Hematopoietic multipotent progenitor cell treated with erythropoietin and hydrocortisone succinate and interleukin-3 and kit ligand, for 8 days (in vitro differentiated cells): ENCODE results near the gene FLT4.
"Not testable (repeated sequence)": the region's sequence is repeated elsewhere in the genome, so short reads cannot be mapped to it uniquely, and the experiment has no call there.

Source experiments
- DNase-seq: peaks from one replicate; pipeline ENCODE4 v3.0.0-alpha.2; 2015

The FLT4 gene

GRCh38 chr5:180649297-180650039, at the start of gene FLT4:
TSS of gene FLT4 (minus strand) at chr5:180649600. CDS start at chr5:180649545, 55 bp downstream.
- DNase-seq, result no peak

GRCh38 chr5:180699042-180699441, 49.6 kb upstream of the FLT4 start:
- no peak for DNase-seq

- DNase-seq, result no peak
These were observed 46.7 kb upstream of the FLT4 start for GRCh38 chr5:180696116-180696515.

- no peak for DNase-seq
These were observed 43.0 kb upstream of the FLT4 start for GRCh38 chr5:180692429-180692828.

- DNase-seq, result no peak
These were observed 41.6 kb upstream of the FLT4 start for GRCh38 chr5:180691046-180691445.

- no peak for DNase-seq
These were observed 41.2 kb upstream of the FLT4 start for GRCh38 chr5:180690562-180690961.

- no peak for DNase-seq
These were observed 40.4 kb upstream of the FLT4 start for GRCh38 chr5:180689775-180690174.

- DNase-seq, result no peak
These were observed 39.8 kb upstream of the FLT4 start for GRCh38 chr5:180689071-180689694.

GRCh38 chr5:180688330-180689070, 39.1 kb upstream of the FLT4 start:
- no peak for DNase-seq

GRCh38 chr5:180686799-180687198, 37.4 kb upstream of the FLT4 start:
- not testable (repeated sequence) for DNase-seq

- no peak for DNase-seq
These were observed 35.3 kb upstream of the FLT4 start for GRCh38 chr5:180684623-180685161.

GRCh38 chr5:180683220-180683922, 34.0 kb upstream of the FLT4 start:
- no peak for DNase-seq

GRCh38 chr5:180682560-180682959, 33.2 kb upstream of the FLT4 start:
- DNase-seq, result no peak

- DNase-seq, result not testable (repeated sequence)
These were observed 32.6 kb upstream of the FLT4 start for GRCh38 chr5:180682008-180682407.

- DNase-seq, result not testable (repeated sequence)
These were observed 28.9 kb upstream of the FLT4 start for GRCh38 chr5:180678319-180678718.

GRCh38 chr5:180675036-180675635, 25.7 kb upstream of the FLT4 start:
- no peak for DNase-seq

GRCh38 chr5:180674090-180674475, 24.7 kb upstream of the FLT4 start:
- DNase-seq, result peak; percentile 12

- DNase-seq, result no peak
These were observed 24.1 kb upstream of the FLT4 start for GRCh38 chr5:180673371-180674089.

GRCh38 chr5:180671958-180672524, 22.6 kb upstream of the FLT4 start:
- DNase-seq, result not testable (repeated sequence)

GRCh38 chr5:180670586-180671359, 21.4 kb upstream of the FLT4 start:
- peak; percentile 80 for DNase-seq

- DNase-seq, result no peak
These were observed 20.8 kb upstream of the FLT4 start for GRCh38 chr5:180670157-180670556.
